SW480 (cell line): ENCODE results near the gene IRF5.
"Not testable (repeated sequence)": the region's sequence is repeated elsewhere in the genome, so short reads cannot be mapped to it uniquely, and the experiment has no call there.

Experiments
- DNase-seq: peaks from one replicate; pipeline ENCODE4 v3.0.0-alpha.2; 2016; ENCODE audit warnings: low spot score

Gene IRF5

DNA sequence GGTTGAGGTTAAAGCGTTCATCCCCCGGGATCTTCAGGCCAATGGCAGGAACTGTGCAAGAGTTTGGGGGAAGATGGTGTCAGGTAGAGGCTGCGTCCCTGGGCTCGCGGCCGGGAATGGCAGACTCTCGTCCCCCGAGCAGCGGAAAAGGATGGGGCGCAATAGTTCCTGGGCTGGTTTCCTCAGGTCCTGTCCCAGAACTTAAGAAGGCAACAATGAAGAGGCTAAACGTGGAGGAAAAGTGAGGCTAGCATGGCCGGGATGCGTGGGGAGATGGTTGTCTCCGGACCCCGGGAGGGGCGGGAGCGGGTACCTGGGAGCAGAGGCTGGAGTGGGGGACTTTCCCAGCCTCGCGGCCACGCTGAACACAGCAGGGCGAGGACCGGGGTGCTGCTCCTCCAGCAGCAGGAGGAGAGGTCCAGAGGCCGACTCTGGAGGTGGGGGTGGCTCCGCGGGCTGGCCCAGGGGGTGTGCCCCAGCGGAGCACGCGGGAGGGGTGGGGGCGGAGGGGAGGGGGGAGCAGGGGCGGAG lies 882 bp downstream of the IRF5 start:
- peak; percentile 33 for DNase-seq

DNA sequence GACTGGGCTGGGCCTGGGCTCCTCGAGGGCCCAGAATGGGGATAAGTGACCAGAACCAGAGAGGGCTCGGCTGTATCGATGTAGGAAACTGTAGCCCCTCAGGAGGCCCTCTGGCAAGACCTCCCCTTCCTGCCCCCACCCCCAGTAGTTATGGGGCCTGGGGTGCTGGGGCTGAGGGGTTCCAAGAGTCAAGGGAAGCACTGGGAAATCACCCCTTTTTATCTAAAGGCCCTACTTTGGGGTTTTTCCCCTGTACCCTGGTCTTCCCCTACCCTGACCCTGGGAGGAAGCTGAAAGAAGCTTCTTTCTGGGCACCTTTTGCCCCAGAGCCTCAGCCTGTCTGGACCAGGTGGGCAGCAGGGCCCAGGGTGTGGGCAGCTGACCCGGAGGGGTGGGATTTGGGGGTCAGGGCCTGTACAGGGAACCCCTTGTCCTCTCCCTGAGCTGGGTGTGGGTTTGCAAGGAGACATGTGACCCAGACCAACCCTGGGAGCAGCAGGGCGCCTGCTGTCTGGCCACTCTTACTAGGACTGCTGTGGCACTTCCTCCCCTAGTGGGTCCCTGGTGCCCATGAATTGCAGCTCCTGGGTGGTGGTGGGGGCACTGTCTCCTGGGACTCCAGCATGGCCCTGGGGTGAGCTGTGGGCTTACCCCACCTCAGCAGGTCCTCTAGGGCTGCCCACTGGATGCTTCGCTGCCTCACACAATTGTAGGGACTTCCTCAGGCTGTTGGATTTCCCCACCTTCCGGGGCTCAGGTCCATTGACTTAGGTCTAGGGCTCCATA lies 1.5 kb downstream of the IRF5 start:
- no peak for DNase-seq

DNA sequence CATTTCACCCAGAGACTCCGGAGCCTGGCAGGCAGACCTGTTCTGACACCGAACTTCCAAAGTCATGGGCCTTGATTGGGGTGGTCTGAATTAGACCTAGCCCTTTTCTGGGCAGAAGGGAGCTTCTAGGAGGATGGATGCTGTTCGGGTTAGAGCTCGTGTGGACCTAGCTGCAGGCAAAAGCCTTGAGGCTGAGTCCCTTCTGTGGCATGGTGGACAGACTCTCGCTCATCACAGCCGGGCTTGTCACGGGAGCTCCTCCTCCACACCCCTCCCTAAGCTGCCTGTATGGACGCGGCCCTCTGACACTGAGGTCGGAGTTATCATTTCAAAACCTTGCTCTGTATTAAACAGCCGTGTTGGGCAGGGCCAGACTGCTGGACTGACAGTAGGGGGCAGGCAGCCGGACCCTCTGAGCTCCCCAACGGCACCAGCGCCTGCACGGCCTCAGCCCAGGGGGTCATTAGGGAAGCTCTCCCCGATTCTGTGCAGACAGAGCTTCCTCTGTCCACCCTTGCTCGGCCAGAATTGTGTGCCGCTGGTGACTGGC lies 2.2 kb downstream of the IRF5 start:
- DNase-seq, result no peak

DNA sequence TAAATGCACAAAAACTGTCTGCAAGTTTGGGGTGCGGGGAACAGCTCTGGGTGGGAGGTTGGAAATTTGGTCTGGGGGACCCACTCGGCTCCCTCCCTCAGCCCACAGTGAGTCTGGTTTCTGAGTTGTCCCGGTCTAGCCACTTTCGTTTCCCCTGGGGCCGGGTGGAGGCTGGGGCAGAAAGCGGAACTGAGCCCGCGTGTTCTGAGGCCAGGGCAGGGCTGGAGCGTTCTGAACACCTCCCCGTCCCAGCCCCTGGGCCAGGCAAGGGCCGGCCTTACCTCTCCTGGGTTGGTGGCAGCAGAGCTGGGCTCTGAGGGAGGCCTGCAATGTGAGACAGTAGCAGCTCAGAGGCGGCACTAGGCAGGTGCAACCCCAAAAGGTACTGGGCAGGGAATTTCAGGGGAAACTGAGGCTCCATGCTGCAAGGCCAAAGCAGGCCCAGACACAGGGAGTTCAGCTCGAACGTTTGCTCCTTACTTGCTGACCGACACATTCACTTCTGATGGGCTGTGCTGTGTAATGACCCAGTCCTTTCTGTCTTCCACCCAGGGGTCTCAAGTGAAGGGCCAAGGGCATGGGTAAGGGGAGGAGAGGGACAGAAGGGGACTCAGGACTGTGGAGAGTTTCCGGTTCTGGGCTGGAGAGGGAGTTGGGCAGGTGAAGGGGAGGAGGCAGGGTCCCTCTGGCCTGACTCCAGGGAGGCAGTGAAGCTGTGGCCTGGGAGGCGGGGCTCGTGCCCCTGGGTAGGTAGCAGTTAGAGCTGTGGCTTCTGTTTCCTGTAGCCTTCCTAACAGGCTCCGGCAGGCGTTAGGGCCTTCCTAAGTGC lies 3.0 kb downstream of the IRF5 start:
- no peak for DNase-seq

DNA sequence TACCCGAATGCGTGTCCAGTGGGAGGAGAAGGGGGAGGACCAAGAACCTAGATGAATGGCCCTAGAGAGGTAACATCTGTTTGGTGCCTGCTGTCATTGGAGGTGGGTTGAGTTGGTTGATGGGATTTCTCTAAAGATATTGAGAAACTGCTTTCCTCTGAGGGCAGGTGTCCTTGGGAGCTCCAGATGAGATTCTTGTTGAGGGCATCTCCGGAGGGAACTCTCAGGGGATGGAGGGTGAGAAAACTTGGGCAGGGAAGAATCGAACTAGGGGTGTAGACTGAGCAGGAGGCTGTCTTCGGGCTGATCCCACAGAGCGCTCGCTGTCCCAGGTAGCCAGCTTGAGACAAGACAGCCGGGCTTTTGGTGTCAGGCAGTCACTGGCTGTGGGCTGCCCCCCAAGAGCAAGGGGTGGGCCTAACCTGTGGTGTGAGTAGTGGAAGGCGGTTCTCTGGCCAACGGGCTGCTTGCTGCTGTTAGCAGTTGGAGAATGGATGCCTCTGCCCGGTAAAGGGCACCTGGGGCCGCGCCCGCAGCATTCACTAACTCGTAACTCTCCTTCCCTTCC lies 3.7 kb downstream of the IRF5 start:
- DNase-seq, result no peak

DNA sequence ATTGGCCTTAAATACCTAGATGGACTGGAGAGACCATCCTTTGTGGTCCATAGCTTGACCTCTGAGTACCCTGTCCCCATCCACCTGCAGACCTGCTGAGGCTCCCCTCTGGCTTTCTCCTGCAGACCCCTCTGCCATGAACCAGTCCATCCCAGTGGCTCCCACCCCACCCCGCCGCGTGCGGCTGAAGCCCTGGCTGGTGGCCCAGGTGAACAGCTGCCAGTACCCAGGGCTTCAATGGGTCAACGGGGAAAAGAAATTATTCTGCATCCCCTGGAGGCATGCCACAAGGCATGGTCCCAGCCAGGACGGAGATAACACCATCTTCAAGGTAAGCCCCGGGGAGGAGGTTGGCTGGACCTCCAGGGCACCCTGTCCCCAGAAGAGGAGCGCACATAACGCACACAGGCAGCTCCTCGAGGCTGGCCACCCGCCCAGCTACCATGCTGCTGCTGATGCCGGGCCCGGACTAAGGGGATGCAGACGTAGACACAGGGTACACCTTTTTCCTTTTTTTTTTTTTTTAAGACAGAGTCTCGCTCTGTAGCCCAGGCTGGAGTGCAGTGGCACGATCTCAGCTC lies 4.3 kb downstream of the IRF5 start:
- DNase-seq, result no peak

DNA sequence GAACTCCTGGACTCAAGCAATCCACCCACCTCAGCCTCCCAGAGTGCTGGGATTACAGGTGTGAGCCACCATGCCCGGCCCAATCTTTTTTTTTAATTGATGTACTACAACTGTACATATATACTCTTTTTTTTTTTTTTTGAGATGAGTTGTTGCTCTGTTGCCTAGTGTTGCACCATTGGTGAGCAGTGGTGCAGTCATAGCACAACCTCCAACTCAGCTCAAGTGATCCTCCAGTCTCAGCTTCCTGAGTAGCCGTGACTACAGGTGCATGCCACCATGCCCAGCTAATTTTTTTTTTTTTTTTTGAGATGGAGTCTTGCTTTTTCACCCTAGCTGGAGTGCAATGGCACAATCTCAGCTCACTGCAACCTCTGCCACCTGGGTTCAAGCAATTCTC lies 5.5 kb downstream of the IRF5 start:
- not testable (repeated sequence) for DNase-seq

DNA sequence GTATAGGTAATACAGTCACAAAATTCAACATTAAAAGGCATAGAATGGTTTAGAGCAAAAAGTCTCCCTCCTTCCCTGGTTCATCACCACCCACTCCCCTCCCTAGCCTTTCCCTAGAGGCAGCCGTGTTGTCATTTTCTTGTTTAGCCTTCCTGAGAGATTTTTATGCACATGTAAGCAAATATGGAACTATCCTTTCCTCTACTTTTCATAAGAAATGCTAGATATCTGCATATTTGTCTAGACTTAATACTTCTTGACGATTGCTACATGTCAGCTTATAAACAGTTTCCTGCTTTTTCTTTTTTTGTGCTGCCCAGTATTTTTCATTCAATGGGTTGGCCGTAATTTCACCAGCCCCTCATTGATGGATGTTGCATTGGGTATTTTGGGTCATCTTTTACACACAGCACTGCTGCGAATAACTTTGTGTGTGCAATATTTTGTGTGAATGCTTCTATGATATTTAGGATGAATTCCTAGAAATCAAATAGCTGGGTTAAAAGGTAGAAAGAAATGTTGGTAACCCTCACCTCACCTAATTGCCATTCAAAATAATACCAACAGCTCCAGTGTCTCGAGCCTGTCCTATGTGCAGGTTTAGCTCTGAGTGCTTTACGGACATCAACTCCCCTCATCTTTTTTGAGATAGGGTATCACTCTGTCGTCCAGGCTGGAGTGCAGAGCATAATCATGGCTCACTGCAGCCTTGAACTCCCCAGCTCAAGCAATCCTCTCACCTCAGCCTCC lies 6.9 kb downstream of the IRF5 start:
- DNase-seq, result no peak

DNA sequence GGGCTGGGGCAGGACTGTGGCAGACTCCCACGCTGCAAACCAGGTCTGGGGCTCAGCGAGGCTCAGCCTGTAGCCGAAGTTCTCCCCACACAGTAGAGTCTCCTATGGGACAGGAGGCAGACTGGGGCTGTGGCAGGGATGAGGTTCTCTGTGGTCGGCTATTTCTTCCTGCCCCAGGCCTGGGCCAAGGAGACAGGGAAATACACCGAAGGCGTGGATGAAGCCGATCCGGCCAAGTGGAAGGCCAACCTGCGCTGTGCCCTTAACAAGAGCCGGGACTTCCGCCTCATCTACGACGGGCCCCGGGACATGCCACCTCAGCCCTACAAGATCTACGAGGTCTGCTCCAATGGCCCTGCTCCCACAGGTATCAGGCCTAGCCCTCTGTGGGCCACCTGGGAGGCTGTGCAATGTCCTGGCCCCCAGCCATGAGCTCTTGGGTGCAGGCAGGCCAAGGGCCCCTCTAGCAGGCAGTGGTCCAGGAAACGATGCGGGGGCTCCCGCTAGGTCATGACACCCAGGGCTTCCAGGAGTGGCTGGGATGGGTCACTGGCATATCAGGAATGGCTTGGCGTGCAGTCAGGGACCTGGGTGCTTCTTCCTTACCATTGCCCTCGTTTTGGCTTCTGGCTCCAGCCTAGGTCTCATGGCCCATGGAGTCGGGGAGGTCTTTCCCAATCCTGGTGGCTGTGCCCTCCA lies 8.1 kb downstream of the IRF5 start:
- DNase-seq, result no peak

DNA sequence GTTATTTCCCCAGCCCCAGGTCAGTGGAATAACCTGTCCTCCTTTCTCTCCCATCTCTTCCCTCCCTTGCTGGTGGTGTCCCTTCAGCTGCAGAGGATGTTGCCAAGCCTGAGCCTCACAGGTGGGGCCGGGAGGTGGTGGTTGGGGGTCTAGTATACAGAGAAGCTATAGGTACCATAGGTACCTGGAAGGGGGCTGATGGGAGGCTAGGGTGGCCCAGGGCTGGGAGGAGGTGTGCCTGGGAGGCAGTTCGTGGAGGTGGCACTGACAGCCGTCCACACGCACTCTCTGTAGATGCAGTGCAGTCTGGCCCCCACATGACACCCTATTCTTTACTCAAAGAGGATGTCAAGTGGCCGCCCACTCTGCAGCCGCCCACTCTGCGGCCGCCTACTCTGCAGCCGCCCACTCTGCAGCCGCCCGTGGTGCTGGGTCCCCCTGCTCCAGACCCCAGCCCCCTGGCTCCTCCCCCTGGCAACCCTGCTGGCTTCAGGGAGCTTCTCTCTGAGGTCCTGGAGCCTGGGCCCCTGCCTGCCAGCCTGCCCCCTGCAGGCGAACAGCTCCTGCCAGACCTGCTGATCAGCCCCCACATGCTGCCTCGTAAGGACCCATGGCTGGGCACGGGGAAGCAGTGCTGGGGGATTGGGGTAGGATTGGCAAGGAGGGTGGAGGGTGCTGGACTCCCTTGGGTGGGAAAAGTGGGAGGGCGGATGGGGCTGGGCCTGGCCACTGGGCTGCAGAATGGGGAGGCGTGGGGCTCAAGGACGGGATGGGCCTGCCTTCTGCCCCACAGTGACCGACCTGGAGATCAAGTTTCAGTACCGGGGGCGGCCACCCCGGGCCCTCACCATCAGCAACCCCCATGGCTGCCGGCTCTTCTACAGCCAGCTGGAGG lies 9.5 kb downstream of the IRF5 start:
- no peak for DNase-seq

DNA sequence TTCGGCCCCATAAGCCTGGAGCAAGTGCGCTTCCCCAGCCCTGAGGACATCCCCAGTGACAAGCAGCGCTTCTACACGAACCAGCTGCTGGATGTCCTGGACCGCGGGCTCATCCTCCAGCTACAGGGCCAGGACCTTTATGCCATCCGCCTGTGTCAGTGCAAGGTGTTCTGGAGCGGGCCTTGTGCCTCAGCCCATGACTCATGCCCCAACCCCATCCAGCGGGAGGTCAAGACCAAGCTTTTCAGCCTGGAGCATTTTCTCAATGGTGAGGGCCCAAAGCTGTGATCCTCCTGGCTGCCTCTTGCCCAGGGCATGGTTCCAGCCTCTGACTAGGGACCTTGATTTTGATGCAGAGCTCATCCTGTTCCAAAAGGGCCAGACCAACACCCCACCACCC lies 10.1 kb downstream of the IRF5 start:
- no peak for DNase-seq

DNA sequence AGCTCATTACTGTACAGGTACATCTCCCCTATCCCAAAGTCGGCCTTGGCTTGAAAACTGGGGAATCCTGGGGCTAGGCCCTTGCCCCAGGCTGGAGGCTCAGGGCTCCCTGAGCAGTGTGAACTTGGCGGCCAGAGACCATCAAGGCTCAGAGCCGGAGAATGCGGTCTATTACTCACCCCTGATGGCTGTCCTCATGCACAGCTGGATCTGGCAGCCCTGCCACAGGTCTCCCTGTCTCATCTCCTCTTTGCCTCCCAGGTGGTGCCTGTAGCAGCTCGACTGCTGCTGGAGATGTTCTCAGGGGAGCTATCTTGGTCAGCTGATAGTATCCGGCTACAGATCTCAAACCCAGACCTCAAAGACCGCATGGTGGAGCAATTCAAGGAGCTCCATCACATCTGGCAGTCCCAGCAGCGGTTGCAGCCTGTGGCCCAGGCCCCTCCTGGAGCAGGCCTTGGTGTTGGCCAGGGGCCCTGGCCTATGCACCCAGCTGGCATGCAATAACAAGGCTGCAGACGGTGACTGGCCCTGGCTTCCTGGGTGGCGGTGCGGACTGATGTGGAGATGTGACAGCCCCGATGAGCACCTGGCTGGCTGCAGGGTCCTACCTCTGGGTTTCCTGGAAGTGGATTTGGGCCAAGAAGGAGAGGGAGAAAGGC lies 10.7 kb downstream of the IRF5 start:
- no peak for DNase-seq

DNA sequence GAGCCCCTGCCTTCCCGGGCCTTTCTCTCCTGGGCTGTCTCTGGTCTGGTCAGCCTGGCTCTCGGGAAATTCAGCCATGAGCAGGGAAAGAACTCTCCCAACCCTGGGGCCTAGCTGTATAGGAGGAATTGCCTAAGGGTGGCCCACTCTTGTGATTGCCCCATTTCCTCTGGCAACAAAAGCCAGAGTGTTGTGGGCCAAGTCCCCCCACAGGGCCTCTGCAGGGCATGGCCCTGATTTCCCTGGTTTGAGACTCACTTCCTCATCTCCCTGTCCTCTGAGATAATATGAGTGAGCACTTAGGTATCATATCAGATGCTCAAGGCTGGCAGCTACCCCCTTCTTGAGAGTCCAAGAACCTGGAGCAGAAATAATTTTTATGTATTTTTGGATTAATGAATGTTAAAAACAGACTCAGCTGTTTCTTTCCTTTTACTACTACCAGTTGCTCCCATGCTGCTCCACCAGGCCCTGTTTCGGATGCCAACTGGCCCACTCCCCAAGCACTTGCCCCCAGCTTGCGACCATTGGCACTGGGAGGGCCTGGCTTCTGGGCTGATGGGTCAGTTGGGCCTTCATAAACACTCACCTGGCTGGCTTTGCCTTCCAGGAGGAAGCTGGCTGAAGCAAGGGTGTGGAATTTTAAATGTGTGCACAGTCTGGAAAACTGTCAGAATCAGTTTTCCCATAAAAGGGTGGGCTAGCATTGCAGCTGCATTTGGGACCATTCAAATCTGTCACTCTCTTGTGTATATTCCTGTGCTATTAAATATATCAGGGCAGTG lies 11.4 kb downstream of the IRF5 start:
- DNase-seq, result no peak

DNA sequence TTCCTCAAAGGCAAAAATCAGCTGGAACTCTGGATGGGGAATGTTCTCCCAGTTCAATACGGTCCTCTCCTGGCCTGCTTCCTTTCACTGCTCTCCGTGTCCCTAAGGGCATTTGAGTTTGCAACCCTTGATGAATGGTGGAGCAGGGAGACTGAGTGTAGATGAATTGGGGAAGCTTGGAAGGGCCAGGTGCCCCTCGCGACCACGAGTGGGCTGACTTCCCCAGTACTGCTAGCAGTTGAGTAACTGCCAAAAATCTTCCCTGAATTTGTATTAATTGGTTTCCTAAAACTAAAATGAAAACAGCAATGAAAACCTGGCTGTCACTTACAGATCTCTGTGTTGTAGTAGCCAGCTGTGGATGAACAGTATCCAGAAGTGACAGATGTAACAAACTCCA lies 13.6 kb downstream of the IRF5 start:
- no peak for DNase-seq

DNA sequence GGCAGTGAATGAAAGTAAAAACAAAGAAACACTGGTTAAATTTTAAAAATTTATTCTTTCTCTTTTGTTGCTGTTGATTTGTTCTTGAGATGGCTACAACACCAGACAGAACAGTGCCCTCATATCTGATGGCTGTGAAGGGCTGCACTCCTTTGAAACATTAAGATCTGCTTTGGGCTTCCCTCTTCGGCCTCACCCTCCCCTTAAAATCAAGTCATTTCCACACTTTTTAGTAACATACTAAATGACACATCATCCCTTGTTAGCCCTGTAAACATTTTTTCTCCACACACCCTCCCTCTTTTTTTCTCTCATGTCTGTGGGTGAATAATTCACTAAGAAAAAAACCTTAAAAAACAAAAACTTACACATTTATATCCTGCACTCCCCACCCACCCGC lies 16.4 kb downstream of the IRF5 start:
- no peak for DNase-seq

DNA sequence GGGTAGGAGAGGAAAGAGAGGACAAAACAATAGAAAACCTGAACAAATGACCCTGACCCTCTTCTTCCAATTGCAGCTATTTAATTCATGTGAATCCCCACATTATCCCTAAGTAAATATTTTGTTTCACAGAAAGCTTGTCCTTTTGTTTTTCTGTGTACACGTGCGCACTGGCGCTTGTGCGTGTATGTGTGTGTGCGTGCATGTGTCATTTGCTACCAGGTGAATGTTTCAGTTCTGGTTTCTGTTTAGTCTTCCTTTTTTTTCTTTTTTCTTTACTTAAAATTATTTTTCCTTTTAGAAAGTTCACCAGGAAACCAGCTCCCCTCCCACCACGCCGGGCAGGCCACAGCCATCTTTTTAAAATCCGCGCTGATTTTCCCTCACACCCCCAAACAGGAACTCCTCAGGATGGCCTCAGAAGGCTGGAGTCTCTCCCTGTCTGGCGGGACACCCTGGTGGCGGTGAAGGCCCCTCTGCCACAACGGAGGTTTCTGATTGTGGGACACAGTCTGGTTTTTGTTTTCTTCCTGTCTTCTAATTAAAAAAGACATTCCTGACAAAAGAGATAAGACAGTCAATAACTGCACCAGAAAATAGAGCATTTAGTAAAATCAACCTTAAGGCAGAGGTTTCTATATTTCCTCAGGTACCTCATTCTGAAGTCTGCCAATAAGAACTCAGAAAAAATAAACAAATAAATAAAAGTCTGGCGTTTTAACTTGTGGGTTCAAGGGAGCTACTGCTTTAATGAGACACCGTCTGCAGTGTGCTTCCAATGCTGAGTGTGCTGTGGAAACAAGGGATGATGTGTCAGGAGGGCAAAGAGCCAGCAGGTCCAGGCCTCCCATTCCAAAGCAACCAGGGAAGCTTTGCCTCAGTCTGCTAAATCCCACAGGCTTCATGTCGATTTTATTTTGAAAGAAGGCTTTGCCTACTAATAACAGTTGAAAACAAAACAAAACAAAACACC lies 17.4 kb downstream of the IRF5 start:
- DNase-seq, result no peak

DNA sequence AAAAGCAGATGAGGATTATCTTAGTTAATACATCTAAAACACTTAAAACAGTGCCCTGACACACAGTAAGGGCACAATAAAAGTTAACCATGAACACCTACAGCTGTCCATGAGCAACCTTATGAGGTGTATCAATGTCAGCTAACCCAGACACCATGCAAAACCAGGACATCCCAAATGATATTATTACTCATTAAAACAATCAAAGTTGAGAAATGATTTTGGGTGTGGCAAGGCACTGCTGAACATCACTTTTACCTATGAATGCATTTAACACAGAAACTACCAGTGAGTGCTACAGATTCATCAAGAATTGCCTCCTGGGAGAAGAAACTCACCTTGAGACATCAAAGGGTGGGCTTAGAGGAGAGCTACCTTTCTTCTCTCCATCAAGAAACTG lies 18.3 kb downstream of the IRF5 start:
- no peak for DNase-seq
